Transverse colon (tissue), 4 donors: ENCODE results near the gene ASNSD1. TPM values are rescaled to one million over a fixed set of nuclear protein-coding genes. Genes with fewer than 3 reads are reported as not detected.
"Not testable (repeated sequence)": the region's sequence is repeated elsewhere in the genome, so short reads cannot be mapped to it uniquely, and the experiment has no call there.

Experiments used
- DNase-seq: peaks from one replicate; pipeline ENCODE4 v3.0.0-alpha.2; 2019
- H3K27ac ChIP-seq, 4 donors: fragments of 200-600 bp; sonication (generic); 2 replicates each; pipeline ENCODE4 v1.5.1; 2016 to 2018; ENCODE audit warnings: inconsistent platforms in 4 of 4
- H3K27me3 ChIP-seq: fragments of 200-600 bp; sonication (generic); 2 replicates; pipeline ENCODE4 v1.5.1; 2017; ENCODE audit warnings: inconsistent platforms
- H3K36me3 ChIP-seq, 4 donors: fragments of 200-600 bp; sonication (generic); 2 replicates each; pipeline ENCODE4 v1.5.1; 2017 to 2019; ENCODE audit warnings: inconsistent platforms in 4 of 4
- H3K4me1 ChIP-seq, 4 donors: fragments of 200-600 bp; sonication (generic); 2 replicates each; pipeline ENCODE4 v1.5.1; 2017 to 2020; ENCODE audit warnings: inconsistent platforms in 4 of 4
- H3K4me3 ChIP-seq, 4 donors: fragments of 200-600 bp; sonication (generic); 1 replicate in 1 of 4; 2 replicates in 3 of 4; pipeline versions ENCODE4 v1.5.1 to v1.6.1; 2017 to 2019; ENCODE audit warnings: inconsistent platforms in 4 of 4
- H3K9me3 ChIP-seq, 2 donors: fragments of 200-600 bp; sonication (generic); 2 replicates each; pipeline ENCODE4 v1.5.1; 2017 to 2019; ENCODE audit warnings: inconsistent platforms in 2 of 2
- EP300 ChIP-seq: sonication (generic); formaldehyde crosslinking; IDR thresholded peaks from one replicate; pipeline ENCODE4 v1.6.1; 2017; ENCODE audit warnings: antibody characterized with exemption, low read depth
- POLR2A ChIP-seq: fragments of 450-650 bp; IDR thresholded peaks from one replicate; pipeline ENCODE4 v1.6.1; 2016; ENCODE audit warnings: antibody characterized with exemption, mild to moderate bottlenecking, moderate library complexity
- POLR2AphosphoS5 ChIP-seq, 3 donors: sonication (generic); formaldehyde crosslinking; IDR thresholded peaks; one replicate each; pipeline ENCODE4 v1.6.1; 2016; ENCODE audit warnings: antibody characterized with exemption in 3 of 3
- WGBS, 2 donors: methylation state at CpG; one replicate each; pipeline ENCODE4 v1.1.5; 2018; ENCODE audit warnings: low coverage in 1 of 2; 5-methylcytosine and 5-hydroxymethylcytosine counted together
- in situ Hi-C, 4 donors: fragments of 200-750 bp; cut with MboI; loops; one replicate each; pipeline versions ENCODE4 v1.15.0 to v1.15.1; 2017; ENCODE audit warnings: low sequenced_read_pairs in 3 of 4, low pct_ligation_motif_present in 1 of 4, low pct_unique_long_range_greater_than_20kb in 1 of 4
- intact Hi-C: fragments of 100-400 bp; cut with DNase I; formaldehyde crosslinking; loops from one replicate; pipeline ENCODE4 v1.15.1; 2023; ENCODE audit warnings: low total_unique reads
- total RNA-seq, 4 donors: library from RNA; depleted of rRNA; stranded (reverse); fragments of >200 nt; gene quantifications; one replicate each; pipeline ENCODE4 v1.1.0, GENCODE V29; 2016
- TF ChIP-seq, protein P1 (sequence below), 5 experiments: fragments of 200-600 bp in 3 of 5; fragments of 450-650 bp in 2 of 5; sonication (generic) in 3 of 5; IDR thresholded peaks; 1 replicate in 2 of 5; 2 replicates in 3 of 5; pipeline ENCODE4 v1.5.1; 2016 to 2017; ENCODE audit warnings: antibody characterized with exemption in 5 of 5, inconsistent platforms in 3 of 5, mild to moderate bottlenecking in 2 of 5, moderate library complexity in 1 of 5

The ASNSD1 gene
- total RNA-seq, 4 donors from 2014 or later = 11.3 to 35.2 (median 20.2) TPM

DNA sequence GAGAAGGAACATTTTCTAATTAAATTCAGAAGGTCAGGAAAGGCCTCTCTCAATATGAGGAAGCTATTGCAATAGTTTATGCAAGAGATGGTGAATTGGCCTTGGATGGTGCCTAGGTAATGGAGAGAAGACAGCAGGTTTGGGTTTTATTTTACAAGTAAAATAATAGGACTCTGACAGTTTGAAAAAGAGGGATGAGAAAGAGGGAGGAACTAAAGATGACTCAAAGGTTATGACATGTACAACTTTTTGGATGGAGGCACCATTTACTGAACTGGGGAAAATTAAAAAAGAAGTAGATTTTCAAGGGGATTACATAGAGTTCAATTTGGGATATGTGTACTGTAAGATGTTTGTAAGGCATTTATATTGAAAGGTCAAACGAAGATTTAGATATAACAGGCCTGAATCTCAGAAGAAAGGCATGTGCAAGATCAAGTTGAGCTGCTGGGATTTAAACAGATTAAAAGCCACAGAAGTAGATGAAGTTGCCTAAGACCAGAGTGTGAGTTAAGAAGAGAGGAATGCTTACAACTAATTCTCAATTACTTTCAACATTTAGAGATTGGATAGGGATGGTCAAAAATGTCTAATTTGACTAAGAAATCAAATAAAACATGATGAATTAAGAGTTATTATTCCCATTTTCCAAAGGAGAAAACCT is 12.3 kb upstream of the ASNSD1 start:
- in situ Hi-C loops (loop anchor here in 1 of 4 donors (25.0 kb wide), 1 partner anchor 187 kb away; no protein-coding TSS in a partner anchor), intact Hi-C loops (no loop called here)
- H3K4me1 ChIP-seq = no peaks in the 10 kb centered on the region
- no peak overlapping the region for H3K4me3 ChIP-seq
- no peaks in the 10 kb centered on the region for H3K9me3 ChIP-seq
- no peak for DNase-seq
- H3K36me3 ChIP-seq = no peaks in the 10 kb centered on the region
- WGBS, 2 donors = 67 to 74% methylated on average over 1 of the region's 1 CpG
- no peak overlapping the region for H3K27ac ChIP-seq
- TF ChIP-seq POLR2AphosphoS5 (IDR thresholded peaks at IDR 0.05) = no peak
- TF ChIP-seq, protein P1, sequence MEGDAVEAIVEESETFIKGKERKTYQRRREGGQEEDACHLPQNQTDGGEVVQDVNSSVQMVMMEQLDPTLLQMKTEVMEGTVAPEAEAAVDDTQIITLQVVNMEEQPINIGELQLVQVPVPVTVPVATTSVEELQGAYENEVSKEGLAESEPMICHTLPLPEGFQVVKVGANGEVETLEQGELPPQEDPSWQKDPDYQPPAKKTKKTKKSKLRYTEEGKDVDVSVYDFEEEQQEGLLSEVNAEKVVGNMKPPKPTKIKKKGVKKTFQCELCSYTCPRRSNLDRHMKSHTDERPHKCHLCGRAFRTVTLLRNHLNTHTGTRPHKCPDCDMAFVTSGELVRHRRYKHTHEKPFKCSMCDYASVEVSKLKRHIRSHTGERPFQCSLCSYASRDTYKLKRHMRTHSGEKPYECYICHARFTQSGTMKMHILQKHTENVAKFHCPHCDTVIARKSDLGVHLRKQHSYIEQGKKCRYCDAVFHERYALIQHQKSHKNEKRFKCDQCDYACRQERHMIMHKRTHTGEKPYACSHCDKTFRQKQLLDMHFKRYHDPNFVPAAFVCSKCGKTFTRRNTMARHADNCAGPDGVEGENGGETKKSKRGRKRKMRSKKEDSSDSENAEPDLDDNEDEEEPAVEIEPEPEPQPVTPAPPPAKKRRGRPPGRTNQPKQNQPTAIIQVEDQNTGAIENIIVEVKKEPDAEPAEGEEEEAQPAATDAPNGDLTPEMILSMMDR (IDR thresholded peaks at IDR 0.05) = no peak
- TF ChIP-seq POLR2A = no peak
- TF ChIP-seq EP300 = no peak
- no peaks in the 10 kb centered on the region for H3K27me3 ChIP-seq

DNA sequence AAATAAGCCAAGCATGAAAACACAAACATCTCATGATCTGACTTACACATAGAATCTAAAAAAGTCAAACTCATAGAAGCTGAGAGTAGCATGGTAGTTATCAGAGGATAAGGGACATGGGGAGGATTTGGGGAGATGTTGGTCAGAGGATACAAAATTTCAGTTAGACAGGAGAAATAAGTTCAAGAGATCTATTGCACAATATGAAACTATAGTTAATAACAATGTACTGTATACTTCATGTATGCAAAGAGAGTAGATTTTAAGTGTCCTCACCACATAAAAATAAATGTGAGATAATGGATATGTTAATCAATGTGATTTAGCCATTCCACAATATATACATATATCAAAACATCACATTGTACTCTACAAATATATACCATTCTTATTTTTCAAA is 10.0 kb upstream of the ASNSD1 start:
- Histone ChIP-seq H3K9me3 (no peaks in the 10 kb centered on the region), H3K36me3 (no peaks in the 10 kb centered on the region), H3K27me3 (no peaks in the 10 kb centered on the region), H3K4me1 (no peaks in the 10 kb centered on the region), H3K4me3 (no peak overlapping the region), H3K27ac (no peak overlapping the region)
- intact Hi-C loops = loop anchor here (5.0 kb wide), 1 partner anchor 1946 kb away; no protein-coding TSS in a partner anchor
- no peak for TF ChIP-seq POLR2AphosphoS5 (IDR thresholded peaks at IDR 0.05)
- no peak for TF ChIP-seq EP300
- no peak for TF ChIP-seq POLR2A
- TF ChIP-seq, protein P1 (IDR thresholded peaks at IDR 0.05) = no peak
- no peak for DNase-seq
- in situ Hi-C loops = loop anchor here in 2 of 4 donors (25.0 kb wide), 2 partner anchors 136 to 411 kb away; partner anchors contain the start of genes MSTN (in 1 of the 2), ORMDL1 (in 1 of the 2) and PMS1 (in 1 of the 2)

DNA sequence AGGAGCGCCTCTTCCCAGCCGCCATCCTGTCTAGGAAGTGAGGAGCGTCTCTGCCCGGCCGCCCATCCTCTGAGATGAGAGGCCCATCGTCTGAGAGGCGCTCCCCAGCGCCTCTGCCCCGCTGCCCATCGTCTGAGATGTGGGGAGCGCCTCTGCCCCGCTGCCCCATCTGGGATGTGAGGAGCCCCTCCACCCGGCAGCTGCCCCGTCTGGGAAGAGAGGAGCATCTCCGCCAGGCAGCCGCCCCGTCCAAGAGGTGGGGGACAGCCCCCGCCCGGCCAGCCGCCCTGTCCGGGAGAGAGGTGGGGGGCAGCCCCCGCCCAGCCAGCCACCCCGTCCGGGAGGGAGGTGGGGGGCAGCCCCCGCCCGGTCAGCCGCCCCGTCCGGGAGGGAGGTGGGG is 7.8 kb upstream of the ASNSD1 start:
- not testable (repeated sequence) for H3K9me3 ChIP-seq, H3K4me1 ChIP-seq, DNase-seq, H3K27me3 ChIP-seq, H3K36me3 ChIP-seq, H3K27ac ChIP-seq, H3K4me3 ChIP-seq
- in situ Hi-C loops (loop anchor here in 2 of 4 donors (25.0 kb wide), 2 partner anchors 134 to 409 kb away; partner anchors contain the start of genes MSTN (in 1 of the 2), ORMDL1 (in 1 of the 2) and PMS1 (in 1 of the 2)), intact Hi-C loops (loop anchor here (5.0 kb wide), 1 partner anchor 1944 kb away; no protein-coding TSS in a partner anchor)
- 95% methylated on average over 17 of the region's 29 CpGs; no CpG with 5 or more reads in 1 of the 2 donors for WGBS, 2 donors

DNA sequence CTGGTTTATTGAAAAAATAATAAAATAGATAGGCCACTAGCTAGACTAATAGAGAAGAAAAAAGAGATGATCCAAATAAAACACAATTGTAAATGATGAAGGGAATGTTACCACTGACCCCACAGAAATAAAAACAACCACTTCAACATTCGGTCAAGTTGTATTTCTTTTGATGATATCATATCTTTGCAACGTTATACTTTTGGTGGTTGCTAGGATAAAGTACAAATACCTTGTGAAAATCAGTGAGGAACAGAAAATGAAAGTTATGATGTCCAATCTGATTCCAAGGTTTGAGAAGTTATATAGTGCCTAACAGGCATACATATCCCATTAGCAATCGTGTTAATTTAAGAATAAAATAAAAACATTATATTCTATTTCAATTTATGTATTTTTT is 6.6 kb upstream of the ASNSD1 start:
- in situ Hi-C loops = loop anchor here in 2 of 4 donors (25.0 kb wide), 2 partner anchors 133 to 408 kb away; partner anchors contain the start of genes MSTN (in 1 of the 2), ORMDL1 (in 1 of the 2) and PMS1 (in 1 of the 2)
- no peak overlapping the region for H3K27ac ChIP-seq
- 59 to 64% methylated on average over 3 of the region's 3 CpGs for WGBS, 2 donors
- H3K27me3 ChIP-seq = no peaks in the 10 kb centered on the region
- no peaks in the 10 kb centered on the region for H3K4me1 ChIP-seq
- no peak for TF ChIP-seq POLR2A
- TF ChIP-seq EP300 = no peak
- no peak for TF ChIP-seq POLR2AphosphoS5 (IDR thresholded peaks at IDR 0.05)
- TF ChIP-seq, protein P1 (IDR thresholded peaks at IDR 0.05) = no peak
- no peaks in the 10 kb centered on the region for H3K9me3 ChIP-seq
- DNase-seq = no peak
- no peaks in the 10 kb centered on the region for H3K36me3 ChIP-seq
- H3K4me3 ChIP-seq = no peak overlapping the region
- intact Hi-C loops = loop anchor here (5.0 kb wide), 1 partner anchor 1943 kb away; no protein-coding TSS in a partner anchor
